HG03175 (cell line): Measurements from ENCODE around the gene ZNF277.

Experiments used
- ATAC-seq: cut with Tn5 transposase; IDR thresholded peaks from one replicate; pipeline ENCODE4 v1.9.1; 2021; ENCODE audit warnings: mild to moderate bottlenecking, moderate library complexity; ENCODE audit not compliant: unreplicated experiment

ZNF277 gene

GRCh38 chr7:112206238-112206990 is at the start of gene ZNF277, which contains the start of gene DOCK4:
ZNF277 (plus strand) TSS chr7:112206695; CDS start chr7:112206717, 22 bp downstream.
DOCK4 (minus strand) TSS chr7:112206399; CDS start chr7:112206138, 261 bp downstream.
- ATAC-seq = peak; percentile 93

- no peak for ATAC-seq
These were observed 49.4 kb upstream of the ZNF277 start for GRCh38 chr7:112157072-112157471.

GRCh38 chr7:112159351-112159750 is 47.1 kb upstream of the ZNF277 start:
- no peak for ATAC-seq

GRCh38 chr7:112160130-112160770 is 46.2 kb upstream of the ZNF277 start:
- ATAC-seq = no peak

GRCh38 chr7:112160771-112161150 is 45.7 kb upstream of the ZNF277 start:
- no peak for ATAC-seq

GRCh38 chr7:112161253-112162141 is 45.0 kb upstream of the ZNF277 start:
- ATAC-seq = no peak

GRCh38 chr7:112162142-112162766 is 44.2 kb upstream of the ZNF277 start:
- no peak for ATAC-seq

GRCh38 chr7:112162784-112163506 is 43.5 kb upstream of the ZNF277 start:
- ATAC-seq = no peak

- ATAC-seq = no peak
These were observed 39.3 kb upstream of the ZNF277 start for GRCh38 chr7:112167147-112167546.

- no peak for ATAC-seq
These were observed 37.6 kb upstream of the ZNF277 start for GRCh38 chr7:112168915-112169314.

GRCh38 chr7:112171673-112172072 is 34.8 kb upstream of the ZNF277 start:
- no peak for ATAC-seq

GRCh38 chr7:112172870-112173567 is 33.5 kb upstream of the ZNF277 start:
- ATAC-seq = no peak

- no peak for ATAC-seq
These were observed 33.0 kb upstream of the ZNF277 start for GRCh38 chr7:112173568-112173905.

GRCh38 chr7:112174192-112174591 is 32.3 kb upstream of the ZNF277 start:
- ATAC-seq = no peak

- ATAC-seq = no peak
These were observed 30.3 kb upstream of the ZNF277 start for GRCh38 chr7:112176241-112176640.

- no peak for ATAC-seq
These were observed 29.6 kb upstream of the ZNF277 start for GRCh38 chr7:112176693-112177415.

- ATAC-seq = no peak
These were observed 26.3 kb upstream of the ZNF277 start for GRCh38 chr7:112180223-112180622.

- no peak for ATAC-seq
These were observed 23.7 kb upstream of the ZNF277 start for GRCh38 chr7:112182749-112183148.

GRCh38 chr7:112183266-112183665 is 23.2 kb upstream of the ZNF277 start:
- ATAC-seq = no peak
